ENCODE measurements around the gene LRRFIP2.

GRCh38 chr3:37163262-37164015, 10.9 kb downstream of the LRRFIP2 start:
- TF ChIP-seq EZH2 (IDR thresholded peaks at IDR 0.05; ENCODE audit: insufficient read depth, low read length) (no peak), CTCF (IDR thresholded peaks at IDR 0.05; ENCODE audit: insufficient read depth, low read depth, low read length) (no peak)
